ENCODE measurements around the gene SH3GL2. TPM values are rescaled to one million over a fixed set of nuclear protein-coding genes. Genes with fewer than 3 reads are reported as not detected.

SH3GL2 gene
- total RNA-seq, 1 experiment from 2014 or later = not detected

GRCh38 chr9:17832812-17833211, 253.9 kb downstream of the SH3GL2 start:
- TF ChIP-seq SIN3A (IDR thresholded peaks at IDR 0.05; ENCODE audit: borderline replicate concordance, insufficient read depth, low read depth, low read length) = no peak
- H3K9me3 ChIP-seq (ENCODE audit: control insufficient read depth, insufficient read depth, low read depth, low read length) = no peaks in the 10 kb centered on the region
- no peaks in the 10 kb centered on the region for H3K4me1 ChIP-seq (ENCODE audit: control insufficient read depth, insufficient read depth, low read length)
- no peaks in the 10 kb centered on the region for H3K36me3 ChIP-seq (ENCODE audit: control insufficient read depth, insufficient read depth, low read length)
- DNase-seq (ENCODE audit: low read depth, low spot score) (no peak), ATAC-seq (no peak)
- in situ Hi-C loops (cut with HindIII; ENCODE audit: low pct_unique_long_range_greater_than_20kb, low sequenced_read_pairs) = no loop called here
- H3K4me3 ChIP-seq (ENCODE audit: low read depth in 2 of 2, low read length in 2 of 2) = no peak overlapping the region
- CTCF ChIA-PET = no interaction called here
- BruUV-seq (replicated peaks) = no TSS peak
- H3K27me3 ChIP-seq (ENCODE audit: control insufficient read depth, insufficient read depth, low read length) = no peaks in the 10 kb centered on the region
- POLR2A ChIA-PET = no interaction called here
- intact Hi-C loops (cut with micrococcal nuclease; ENCODE audit: unreplicated experiment) = no loop called here
- no peak overlapping the region for H3K27ac ChIP-seq (ENCODE audit: low read length)

- no peaks in the 10 kb centered on the region for H3K36me3 ChIP-seq (ENCODE audit: control insufficient read depth, insufficient read depth, low read length)
- no peak overlapping the region for H3K4me3 ChIP-seq (ENCODE audit: low read depth in 2 of 2, low read length in 2 of 2)
- no peak for DNase-seq (ENCODE audit: low read depth, low spot score)
- no peak for TF ChIP-seq TCF7L2 (IDR thresholded peaks at IDR 0.05; ENCODE audit: low read depth, low read length)
- no peak for TF ChIP-seq SIN3A (IDR thresholded peaks at IDR 0.05; ENCODE audit: borderline replicate concordance, insufficient read depth, low read depth, low read length)
- BruUV-seq (replicated peaks) = no TSS peak
- no peak for ATAC-seq
- no peaks in the 10 kb centered on the region for H3K9me3 ChIP-seq (ENCODE audit: control insufficient read depth, insufficient read depth, low read depth, low read length)
- in situ Hi-C loops (cut with HindIII; ENCODE audit: low pct_unique_long_range_greater_than_20kb, low sequenced_read_pairs) (no loop called here), intact Hi-C loops (cut with micrococcal nuclease; ENCODE audit: unreplicated experiment) (no loop called here)
- H3K27me3 ChIP-seq (ENCODE audit: control insufficient read depth, insufficient read depth, low read length) = no peaks in the 10 kb centered on the region
- H3K4me1 ChIP-seq (ENCODE audit: control insufficient read depth, insufficient read depth, low read length) = no peaks in the 10 kb centered on the region
- ChIA-PET CTCF (no interaction called here), POLR2A (no interaction called here)
- H3K27ac ChIP-seq (ENCODE audit: low read length) = no peak overlapping the region
Measured at GRCh38 chr9:17833846-17834245, 255.0 kb downstream of the SH3GL2 start.

DNA sequence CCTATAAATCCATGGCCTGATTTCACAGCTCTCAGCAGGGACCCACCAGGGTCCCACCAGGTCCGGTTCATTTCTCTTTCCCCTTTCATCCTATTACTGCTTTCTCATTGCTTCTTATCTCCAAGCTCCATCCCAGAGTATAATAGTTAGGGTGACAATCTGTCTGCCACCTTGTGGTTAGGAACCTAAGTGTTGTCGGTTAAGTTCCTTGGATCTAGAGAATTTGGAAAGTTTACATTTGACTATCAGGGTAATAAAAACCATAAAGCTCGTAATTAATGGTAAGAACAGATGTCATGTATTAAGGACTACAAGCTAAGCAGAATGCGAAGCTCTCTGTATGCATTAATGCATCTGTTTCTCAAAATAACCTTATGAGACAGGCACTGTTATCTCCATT, 259.1 kb downstream of the SH3GL2 start:
- intact Hi-C loops (cut with micrococcal nuclease; ENCODE audit: unreplicated experiment) (no loop called here), in situ Hi-C loops (cut with HindIII; ENCODE audit: low pct_unique_long_range_greater_than_20kb, low sequenced_read_pairs) (no loop called here)
- ChIA-PET CTCF (interaction anchor here (1.5 kb wide), 1 partner anchor 27 kb away, joined by 3 read pairs; no protein-coding TSS in a partner anchor), POLR2A (no interaction called here)
- no peaks in the 10 kb centered on the region for H3K4me1 ChIP-seq (ENCODE audit: control insufficient read depth, insufficient read depth, low read length)
- BruUV-seq (replicated peaks) = no TSS peak
- ATAC-seq (no peak), DNase-seq (ENCODE audit: low read depth, low spot score) (no peak)
- H3K27me3 ChIP-seq (ENCODE audit: control insufficient read depth, insufficient read depth, low read length) = no peaks in the 10 kb centered on the region
- H3K4me3 ChIP-seq (ENCODE audit: low read depth in 2 of 2, low read length in 2 of 2) = no peak overlapping the region
- no peaks in the 10 kb centered on the region for H3K9me3 ChIP-seq (ENCODE audit: control insufficient read depth, insufficient read depth, low read depth, low read length)
- TF ChIP-seq CTCF (IDR thresholded peaks at IDR 0.05) (no peak), TCF7L2 (IDR thresholded peaks at IDR 0.05; ENCODE audit: low read depth, low read length) (no peak)
- no peak overlapping the region for H3K27ac ChIP-seq (ENCODE audit: low read length)
- no peaks in the 10 kb centered on the region for H3K36me3 ChIP-seq (ENCODE audit: control insufficient read depth, insufficient read depth, low read length)

DNA sequence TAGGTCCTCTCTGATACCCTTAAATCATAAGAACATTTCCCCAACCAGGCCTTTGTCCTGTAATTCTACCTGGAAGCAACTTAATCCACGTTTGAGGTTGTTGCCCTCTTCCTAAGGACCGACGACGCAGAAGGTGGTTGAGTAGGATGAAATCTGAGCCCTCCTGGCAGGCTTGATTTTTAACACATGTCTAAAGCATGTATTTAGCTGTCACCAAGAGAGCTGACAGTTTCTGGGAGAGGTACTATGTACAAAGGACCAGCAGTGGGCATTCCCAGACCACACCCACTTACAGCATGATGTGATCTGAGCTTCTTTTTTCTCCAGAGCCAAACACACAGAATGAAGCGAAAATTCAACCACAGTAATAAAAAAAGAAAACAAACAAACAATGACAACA, 260.9 kb downstream of the SH3GL2 start:
- BruUV-seq (replicated peaks) = no TSS peak
- no peak for ATAC-seq
- H3K27ac ChIP-seq (ENCODE audit: low read length) = no peak overlapping the region
- in situ Hi-C loops (cut with HindIII; ENCODE audit: low pct_unique_long_range_greater_than_20kb, low sequenced_read_pairs) (no loop called here), intact Hi-C loops (cut with micrococcal nuclease; ENCODE audit: unreplicated experiment) (no loop called here)
- POLR2A ChIA-PET = no interaction called here
- no peaks in the 10 kb centered on the region for H3K36me3 ChIP-seq (ENCODE audit: control insufficient read depth, insufficient read depth, low read length)
- H3K9me3 ChIP-seq (ENCODE audit: control insufficient read depth, insufficient read depth, low read depth, low read length) = no peaks in the 10 kb centered on the region
- CTCF ChIA-PET = no interaction called here
- H3K27me3 ChIP-seq (ENCODE audit: control insufficient read depth, insufficient read depth, low read length) = no peaks in the 10 kb centered on the region
- TF ChIP-seq REST (IDR thresholded peaks at IDR 0.05; ENCODE audit: insufficient read depth in 1 of 2, low read depth in 2 of 2, low read length in 1 of 2) (no peak), SIN3A (IDR thresholded peaks at IDR 0.05; ENCODE audit: borderline replicate concordance, insufficient read depth, low read depth, low read length) (no peak), TCF7L2 (IDR thresholded peaks at IDR 0.05; ENCODE audit: low read depth, low read length) (no peak)
- H3K4me1 ChIP-seq (ENCODE audit: control insufficient read depth, insufficient read depth, low read length) = no peaks in the 10 kb centered on the region
- DNase-seq (ENCODE audit: low read depth, low spot score) = no peak
- no peak overlapping the region for H3K4me3 ChIP-seq (ENCODE audit: low read depth in 2 of 2, low read length in 2 of 2)

All from Panc1 (cell line).